Stomach (tissue), 9 donors: ENCODE measurements around the gene GPRIN2. TPM values are rescaled to one million over a fixed set of nuclear protein-coding genes. Genes with fewer than 3 reads are reported as not detected.
"Not testable (repeated sequence)": the region's sequence is repeated elsewhere in the genome, so short reads cannot be mapped to it uniquely, and the experiment has no call there.

ENCODE experiments used
- DNase-seq, 2 donors: peaks; one replicate each; pipeline versions ENCODE4 v3.0.0 to v3.0.0-alpha.2; 2013 to 2019
- H3K27ac ChIP-seq, 5 donors: fragments of 200-600 bp in 4 of 5; sonication (generic) in 4 of 5; one replicate each; pipeline ENCODE4 v1.5.1; 2013 to 2019; ENCODE audit warnings: mild to moderate bottlenecking in 1 of 5, moderate library complexity in 1 of 5
- H3K27me3 ChIP-seq, 3 donors: fragments of 200-600 bp; sonication (generic); one replicate each; pipeline ENCODE4 v1.5.1; 2017 to 2019; ENCODE audit warnings: mixed run types in 1 of 3
- H3K36me3 ChIP-seq, 4 donors: fragments of 200-600 bp; sonication (generic); 1 replicate in 3 of 4; 2 replicates in 1 of 4; pipeline ENCODE4 v1.5.1; 2016 to 2019
- H3K4me1 ChIP-seq, 4 donors: fragments of 200-600 bp; sonication (generic); one replicate each; pipeline ENCODE4 v1.5.1; 2016 to 2019
- H3K4me3 ChIP-seq, 4 donors: fragments of 200-600 bp; sonication (generic) in 3 of 4; one replicate each; pipeline ENCODE4 v1.5.1; 2016 to 2019; ENCODE audit warnings: mild to moderate bottlenecking in 1 of 4
- H3K9me3 ChIP-seq, 4 donors: fragments of 200-600 bp; sonication (generic); one replicate each; pipeline ENCODE4 v1.5.1; 2016 to 2019
- WGBS, 5 donors: extraction: QIAGEN DNeasy Blood & Tissue Kit in 3 of 5; methylation state at CpG; one replicate each; pipeline versions ENCODE4 v1.1.5 to v1.1.7; 2013 to 2018; 5-methylcytosine and 5-hydroxymethylcytosine counted together
- intact Hi-C: fragments of 100-400 bp; cut with DNase I; formaldehyde crosslinking; loops from one replicate; pipeline ENCODE4 v1.15.1; 2023; ENCODE audit warnings: low total_unique reads
- polyA plus RNA-seq, 3 donors: library from polyadenylated mRNA; stranded (reverse); fragments of 200-250 nt; gene quantifications; one replicate each; pipeline ENCODE4 v1.2.3, GENCODE V29; 2013
- total RNA-seq, 5 donors: library from RNA; depleted of rRNA; stranded (reverse); fragments of >200 nt; gene quantifications; one replicate each; pipeline versions ENCODE4 v1.1.0 to v1.2.3, GENCODE V29; 2014 to 2016
- donor health status: healthy with polysubstance abuse.
- donor health status: Bipolar disorder and iron deficiency.
- donor health status: healthy.

GPRIN2 gene
- total and polyA plus RNA-seq, 8 donors = 3.5 to 27.8 (median 11.1) TPM

GRCh38 chr10:46584196-46584595 is 27.7 kb upstream of the GPRIN2 start:
- H3K4me3 ChIP-seq, H3K9me3 ChIP-seq, H3K27me3 ChIP-seq, H3K4me1 ChIP-seq, H3K36me3 ChIP-seq, DNase-seq, intact Hi-C loops, H3K27ac ChIP-seq: not testable (repeated sequence)
- 76 to 100% (median 94%) methylated on average over 3 to 6 of the region's 11 CpGs; no CpG with 5 or more reads in 1 of the 5 donors for WGBS, 5 donors

GRCh38 chr10:46582568-46582967 is 26.1 kb upstream of the GPRIN2 start:
- peaks cover 0 to 14% (median 0%) of the 10 kb centered on the region in 3 donors for H3K27me3 ChIP-seq
- H3K4me3 ChIP-seq, DNase-seq, H3K27ac ChIP-seq, intact Hi-C loops, H3K36me3 ChIP-seq, H3K9me3 ChIP-seq, H3K4me1 ChIP-seq: not testable (repeated sequence)
- 23 to 40% methylated on average over 1 to 4 of the region's 11 CpGs; no CpG with 5 or more reads in 3 of the 5 donors for WGBS, 5 donors

GRCh38 chr10:46581997-46582396 is 25.5 kb upstream of the GPRIN2 start:
- H3K36me3 ChIP-seq, H3K4me3 ChIP-seq, DNase-seq, H3K27ac ChIP-seq, intact Hi-C loops, H3K4me1 ChIP-seq, H3K9me3 ChIP-seq: not testable (repeated sequence)
- WGBS, 5 donors = 94 to 97% (median 96%) methylated on average over 4 to 9 of the region's 12 CpGs; no CpG with 5 or more reads in 2 of the 5 donors
- H3K27me3 ChIP-seq = peaks cover 0 to 15% (median 0%) of the 10 kb centered on the region in 3 donors

GRCh38 chr10:46579378-46579777 is 22.9 kb upstream of the GPRIN2 start:
- H3K27me3 ChIP-seq = peaks cover 0 to 15% (median 0%) of the 10 kb centered on the region in 3 donors
- 40 to 54% (median 41%) methylated on average over 1 to 8 of the region's 21 CpGs; no CpG with 5 or more reads in 2 of the 5 donors for WGBS, 5 donors
- H3K36me3 ChIP-seq, intact Hi-C loops, H3K9me3 ChIP-seq, DNase-seq, H3K27ac ChIP-seq, H3K4me3 ChIP-seq, H3K4me1 ChIP-seq: not testable (repeated sequence)

GRCh38 chr10:46578474-46579178 is 22.2 kb upstream of the GPRIN2 start, which contains the start of gene SYT15:
TSS of gene SYT15 (plus strand) at chr10:46579128. CDS start at chr10:46579169, 41 bp downstream.
- Histone ChIP-seq H3K4me3 (peak within 1 kb of the TSS in 2 of 4 donors; percentile 13 to 36), H3K27me3 (peaks cover 0 to 15% (median 0%) of the 10 kb centered on the region in 3 donors)
- 0 to 1% (median 1%) methylated on average over 15 to 38 of the region's 68 CpGs; no CpG with 5 or more reads in 2 of the 5 donors for WGBS, 5 donors
- H3K9me3 ChIP-seq, H3K36me3 ChIP-seq, intact Hi-C loops, H3K4me1 ChIP-seq, H3K27ac ChIP-seq: not testable (repeated sequence)
- DNase-seq = peak in 1 of 2 donors; percentile 5

- H3K9me3 ChIP-seq, H3K4me1 ChIP-seq, DNase-seq, H3K36me3 ChIP-seq, H3K27ac ChIP-seq, intact Hi-C loops: not testable (repeated sequence)
- WGBS, 5 donors = 37 to 80% (median 41%) methylated on average over 11 to 39 of the region's 50 CpGs; no CpG with 5 or more reads in 1 of the 5 donors
- peak overlapping the region in 1 of 4 donors; percentile 36 for H3K4me3 ChIP-seq
- peaks cover 0 to 15% (median 0%) of the 10 kb centered on the region in 3 donors for H3K27me3 ChIP-seq
Observed at GRCh38 chr10:46577624-46578473, 21.4 kb upstream of the GPRIN2 start.

- intact Hi-C loops, DNase-seq, H3K27ac ChIP-seq, H3K4me3 ChIP-seq, H3K4me1 ChIP-seq, H3K9me3 ChIP-seq, H3K36me3 ChIP-seq: not testable (repeated sequence)
- H3K27me3 ChIP-seq = peaks cover 0 to 15% (median 0%) of the 10 kb centered on the region in 3 donors
- 42 to 80% (median 64%) methylated on average over 2 to 3 of the region's 4 CpGs for WGBS, 5 donors
Observed at GRCh38 chr10:46573884-46574283, 17.4 kb upstream of the GPRIN2 start.

GRCh38 chr10:46573314-46573713 is 16.9 kb upstream of the GPRIN2 start:
- WGBS, 5 donors = 38 to 64% (median 46%) methylated on average over 2 to 4 of the region's 5 CpGs
- intact Hi-C loops = not testable (repeated sequence)

GRCh38 chr10:46572765-46573164 is 16.3 kb upstream of the GPRIN2 start:
- peak in 1 of 2 donors; percentile 43 for DNase-seq
- H3K27ac ChIP-seq, H3K4me1 ChIP-seq, H3K4me3 ChIP-seq, intact Hi-C loops, H3K36me3 ChIP-seq, H3K9me3 ChIP-seq, H3K27me3 ChIP-seq: not testable (repeated sequence)
- 23 to 34% (median 33%) methylated on average over 3 of the region's 4 CpGs; no CpG with 5 or more reads in 2 of the 5 donors for WGBS, 5 donors

More at GRCh38 chr10:46573314-46573713, 16.9 kb upstream of the GPRIN2 start:
- not testable (repeated sequence) for H3K27me3 ChIP-seq, H3K36me3 ChIP-seq, H3K27ac ChIP-seq, DNase-seq, H3K4me3 ChIP-seq, H3K4me1 ChIP-seq, H3K9me3 ChIP-seq

- not testable (repeated sequence) for H3K36me3 ChIP-seq
Observed at GRCh38 chr10:46570655-46571054, 14.2 kb upstream of the GPRIN2 start.

GRCh38 chr10:46567151-46567550 is 10.7 kb upstream of the GPRIN2 start:
- intact Hi-C loops, H3K27me3 ChIP-seq, DNase-seq, H3K4me1 ChIP-seq, H3K9me3 ChIP-seq, H3K27ac ChIP-seq, H3K4me3 ChIP-seq, H3K36me3 ChIP-seq: not testable (repeated sequence)
- WGBS, 5 donors = 85 to 100% (median 96%) methylated on average over 3 of the region's 9 CpGs; no CpG with 5 or more reads in 1 of the 5 donors

More at GRCh38 chr10:46570655-46571054, 14.2 kb upstream of the GPRIN2 start:
- H3K9me3 ChIP-seq, intact Hi-C loops, H3K4me1 ChIP-seq, H3K27ac ChIP-seq, H3K27me3 ChIP-seq, DNase-seq, H3K4me3 ChIP-seq: not testable (repeated sequence)
- WGBS, 5 donors = no CpG with 5 or more reads among the region's 2 CpGs
